ENCODE results near the gene ZDHHC5.

GRCh38 chr11:57744357-57744756, 76.4 kb downstream of the ZDHHC5 start:
- TF ChIP-seq, protein P1, sequence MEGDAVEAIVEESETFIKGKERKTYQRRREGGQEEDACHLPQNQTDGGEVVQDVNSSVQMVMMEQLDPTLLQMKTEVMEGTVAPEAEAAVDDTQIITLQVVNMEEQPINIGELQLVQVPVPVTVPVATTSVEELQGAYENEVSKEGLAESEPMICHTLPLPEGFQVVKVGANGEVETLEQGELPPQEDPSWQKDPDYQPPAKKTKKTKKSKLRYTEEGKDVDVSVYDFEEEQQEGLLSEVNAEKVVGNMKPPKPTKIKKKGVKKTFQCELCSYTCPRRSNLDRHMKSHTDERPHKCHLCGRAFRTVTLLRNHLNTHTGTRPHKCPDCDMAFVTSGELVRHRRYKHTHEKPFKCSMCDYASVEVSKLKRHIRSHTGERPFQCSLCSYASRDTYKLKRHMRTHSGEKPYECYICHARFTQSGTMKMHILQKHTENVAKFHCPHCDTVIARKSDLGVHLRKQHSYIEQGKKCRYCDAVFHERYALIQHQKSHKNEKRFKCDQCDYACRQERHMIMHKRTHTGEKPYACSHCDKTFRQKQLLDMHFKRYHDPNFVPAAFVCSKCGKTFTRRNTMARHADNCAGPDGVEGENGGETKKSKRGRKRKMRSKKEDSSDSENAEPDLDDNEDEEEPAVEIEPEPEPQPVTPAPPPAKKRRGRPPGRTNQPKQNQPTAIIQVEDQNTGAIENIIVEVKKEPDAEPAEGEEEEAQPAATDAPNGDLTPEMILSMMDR (conservative IDR thresholded peaks at IDR 0.05; ENCODE audit: low read length) = no peak
- TF ChIP-seq EZH2phosphoT487 (IDR thresholded peaks at IDR 0.05; ENCODE audit: borderline replicate concordance) = no peak
